ENCODE results near the gene IFNAR2. TPM values are rescaled to one million over a fixed set of nuclear protein-coding genes. Genes with fewer than 3 reads are reported as not detected.
A peak's percentile ranks its signal among the peaks of the same experiment; 100 is the strongest.

IFNAR2 gene
- total RNA-seq, 1 donor from 2014 or later = 32.4 TPM

DNA sequence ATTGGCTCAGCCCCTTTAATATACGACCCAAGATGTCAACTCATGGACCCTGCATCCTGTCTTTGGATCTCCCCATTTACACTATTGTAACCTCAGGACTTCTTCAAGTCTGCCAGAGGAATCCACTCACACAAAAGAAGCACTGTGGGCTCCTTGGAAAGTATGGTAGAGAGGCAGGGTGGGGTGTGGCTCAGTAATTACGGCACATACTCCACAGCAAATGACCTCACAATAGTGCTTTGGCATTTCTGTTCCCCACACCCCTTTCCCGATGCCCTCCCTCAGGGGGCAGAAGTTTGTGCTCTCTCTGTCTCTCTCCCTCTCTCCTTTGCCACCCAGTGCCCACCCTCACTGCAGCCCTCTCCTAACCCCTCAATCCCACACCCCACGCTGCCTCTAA, 27.8 kb upstream of the IFNAR2 start:
- no peaks in the 10 kb centered on the region for H3K27me3 ChIP-seq
- no peak overlapping the region for H3K4me3 ChIP-seq
- H3K4me1 ChIP-seq = peaks cover 45% of the 10 kb centered on the region
- H3K27ac ChIP-seq = no peak overlapping the region
- H3K9me3 ChIP-seq = no peaks in the 10 kb centered on the region
- no peak for DNase-seq
- ATAC-seq = peak; percentile 0
- intact Hi-C loops (cut with DNase I) = loop anchor here (10.0 kb wide), 1 partner anchor 233 kb away; no protein-coding TSS in a partner anchor
- TF ChIP-seq, protein P1, sequence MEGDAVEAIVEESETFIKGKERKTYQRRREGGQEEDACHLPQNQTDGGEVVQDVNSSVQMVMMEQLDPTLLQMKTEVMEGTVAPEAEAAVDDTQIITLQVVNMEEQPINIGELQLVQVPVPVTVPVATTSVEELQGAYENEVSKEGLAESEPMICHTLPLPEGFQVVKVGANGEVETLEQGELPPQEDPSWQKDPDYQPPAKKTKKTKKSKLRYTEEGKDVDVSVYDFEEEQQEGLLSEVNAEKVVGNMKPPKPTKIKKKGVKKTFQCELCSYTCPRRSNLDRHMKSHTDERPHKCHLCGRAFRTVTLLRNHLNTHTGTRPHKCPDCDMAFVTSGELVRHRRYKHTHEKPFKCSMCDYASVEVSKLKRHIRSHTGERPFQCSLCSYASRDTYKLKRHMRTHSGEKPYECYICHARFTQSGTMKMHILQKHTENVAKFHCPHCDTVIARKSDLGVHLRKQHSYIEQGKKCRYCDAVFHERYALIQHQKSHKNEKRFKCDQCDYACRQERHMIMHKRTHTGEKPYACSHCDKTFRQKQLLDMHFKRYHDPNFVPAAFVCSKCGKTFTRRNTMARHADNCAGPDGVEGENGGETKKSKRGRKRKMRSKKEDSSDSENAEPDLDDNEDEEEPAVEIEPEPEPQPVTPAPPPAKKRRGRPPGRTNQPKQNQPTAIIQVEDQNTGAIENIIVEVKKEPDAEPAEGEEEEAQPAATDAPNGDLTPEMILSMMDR (IDR thresholded peaks at IDR 0.05) = no peak
- no peaks in the 10 kb centered on the region for H3K36me3 ChIP-seq

DNA sequence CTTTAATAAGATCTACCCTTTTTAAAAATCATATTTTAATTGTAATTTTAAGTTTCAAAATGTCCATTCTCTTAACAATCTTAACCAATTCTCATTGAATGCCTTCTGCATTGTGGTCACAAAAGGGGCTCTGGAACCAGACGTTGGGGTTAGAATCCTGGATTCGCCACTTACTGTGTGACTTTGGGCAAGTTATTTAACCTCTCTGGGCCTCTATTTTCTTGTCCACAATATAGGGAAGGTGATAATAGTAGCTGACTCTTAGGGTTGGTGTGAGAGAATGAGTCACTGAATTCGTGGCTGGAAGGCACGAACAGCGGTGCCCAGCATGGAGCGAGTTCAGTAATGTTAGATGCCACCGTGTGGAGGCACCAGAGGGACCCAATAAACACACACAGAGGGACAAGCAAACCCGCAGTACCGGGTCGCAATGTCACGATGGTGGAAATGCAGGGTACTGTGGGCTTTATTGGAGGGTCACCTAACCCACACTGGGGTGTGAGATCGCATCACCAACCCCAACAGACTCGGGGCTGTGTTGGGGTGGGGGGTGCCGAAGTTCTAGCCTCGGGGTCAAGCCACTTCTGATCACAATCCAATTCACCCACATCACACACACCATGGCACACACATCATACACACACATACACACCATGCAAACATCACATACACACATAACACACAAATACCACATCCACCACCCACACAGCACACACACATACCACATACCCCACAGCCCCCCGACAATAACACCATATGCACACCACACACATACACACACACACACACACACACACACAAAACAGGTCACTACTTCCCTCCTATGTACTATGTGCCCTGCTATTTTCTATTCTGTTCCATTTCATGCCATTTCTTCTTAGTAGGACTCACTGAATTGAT, 27.0 kb upstream of the IFNAR2 start:
- ATAC-seq (no peak), DNase-seq (no peak)
- Histone ChIP-seq H3K4me1 (peaks cover 39% of the 10 kb centered on the region), H3K36me3 (no peaks in the 10 kb centered on the region), H3K9me3 (no peaks in the 10 kb centered on the region), H3K4me3 (no peak overlapping the region), H3K27ac (peak overlapping the region; percentile 65), H3K27me3 (no peaks in the 10 kb centered on the region)
- TF ChIP-seq, protein P1 (IDR thresholded peaks at IDR 0.05) = no peak
- intact Hi-C loops (cut with DNase I) = loop anchor here (10.0 kb wide), 1 partner anchor 232 kb away; no protein-coding TSS in a partner anchor

DNA sequence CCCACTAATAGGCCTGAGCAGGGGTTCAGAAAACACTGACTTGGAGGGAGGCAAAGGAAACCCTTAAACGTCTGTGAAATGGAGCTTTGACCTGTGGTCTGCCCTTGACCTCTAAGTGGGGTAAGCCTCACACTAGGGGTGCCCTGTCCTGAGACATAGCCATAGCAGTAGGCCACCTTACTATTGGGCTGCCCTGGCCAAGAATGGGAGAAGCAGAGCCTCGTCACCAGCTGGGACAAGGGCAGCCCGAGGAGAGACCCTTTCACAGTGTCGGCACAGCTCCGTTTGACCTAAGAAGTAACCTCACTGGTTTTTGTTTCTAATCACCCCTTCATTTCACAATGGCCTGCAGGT, 26.4 kb upstream of the IFNAR2 start:
- H3K4me1 ChIP-seq = peaks cover 32% of the 10 kb centered on the region
- peak overlapping the region; percentile 65 for H3K27ac ChIP-seq
- H3K36me3 ChIP-seq = no peaks in the 10 kb centered on the region
- H3K27me3 ChIP-seq = no peaks in the 10 kb centered on the region
- TF ChIP-seq, protein P1 (IDR thresholded peaks at IDR 0.05) = no peak
- no peak overlapping the region for H3K4me3 ChIP-seq
- DNase-seq (no peak), ATAC-seq (no peak)
- intact Hi-C loops (cut with DNase I) = loop anchor here (10.0 kb wide), 1 partner anchor 231 kb away; no protein-coding TSS in a partner anchor
- H3K9me3 ChIP-seq = no peaks in the 10 kb centered on the region

DNA sequence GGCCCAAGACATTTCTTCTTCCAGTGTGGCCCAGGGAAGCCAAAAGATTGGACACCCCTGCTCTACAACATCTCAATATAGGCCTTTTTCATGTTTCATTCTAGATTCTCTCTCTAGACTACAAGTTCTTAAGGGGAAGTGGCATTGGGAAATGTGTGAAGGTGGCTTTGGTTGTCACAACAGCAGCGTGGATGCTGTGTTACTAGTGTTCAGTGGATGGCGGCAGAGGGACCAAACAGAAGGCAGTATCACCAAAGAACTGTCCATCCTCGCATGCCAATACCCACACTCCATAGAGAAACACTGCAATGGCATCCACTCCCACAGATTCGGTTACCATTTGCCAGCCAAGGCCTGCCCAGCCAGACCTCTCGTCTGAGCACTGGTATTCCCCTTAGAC, 24.3 kb upstream of the IFNAR2 start:
- no peaks in the 10 kb centered on the region for H3K27me3 ChIP-seq
- intact Hi-C loops (cut with DNase I) = loop anchor here (10.0 kb wide), 1 partner anchor 229 kb away; no protein-coding TSS in a partner anchor
- no peak overlapping the region for H3K4me3 ChIP-seq
- ATAC-seq (peak; percentile 6), DNase-seq (no peak)
- peaks cover 14% of the 10 kb centered on the region for H3K4me1 ChIP-seq
- H3K9me3 ChIP-seq = no peaks in the 10 kb centered on the region
- TF ChIP-seq, protein P1 (IDR thresholded peaks at IDR 0.05) = no peak
- H3K27ac ChIP-seq = peak overlapping the region; percentile 19
- H3K36me3 ChIP-seq = no peaks in the 10 kb centered on the region

DNA sequence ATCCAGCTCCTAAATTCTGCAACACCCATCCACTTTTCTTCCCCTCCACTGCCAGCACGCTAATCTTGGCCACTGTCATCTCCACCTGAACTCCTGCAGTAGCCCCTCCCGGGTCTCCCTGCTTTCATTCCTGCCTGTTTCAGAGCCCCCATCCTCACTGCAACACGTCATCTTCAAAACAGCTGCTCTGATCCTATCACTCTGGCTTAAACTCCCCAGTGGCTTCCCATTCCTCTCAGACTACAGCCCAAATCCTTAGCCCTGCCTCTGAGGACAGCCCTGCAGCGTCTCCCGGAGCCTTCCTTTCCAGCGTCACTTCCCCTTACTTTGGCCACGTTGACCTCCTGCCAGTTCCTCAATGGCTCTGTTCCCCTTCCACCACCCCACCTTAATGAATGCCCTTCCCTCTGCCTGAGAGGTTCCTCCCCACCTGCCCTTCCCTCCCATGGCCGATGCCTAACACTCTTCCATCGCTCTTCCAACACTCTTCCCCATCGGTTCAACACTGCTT, 22.9 kb upstream of the IFNAR2 start:
- Histone ChIP-seq H3K4me1 (peaks cover 18% of the 10 kb centered on the region), H3K27ac (no peak overlapping the region), H3K27me3 (no peaks in the 10 kb centered on the region), H3K4me3 (no peak overlapping the region), H3K9me3 (no peaks in the 10 kb centered on the region), H3K36me3 (no peaks in the 10 kb centered on the region)
- TF ChIP-seq, protein P1 (IDR thresholded peaks at IDR 0.05) = no peak
- intact Hi-C loops (cut with DNase I) = loop anchor here (10.0 kb wide), 1 partner anchor 228 kb away; no protein-coding TSS in a partner anchor
- ATAC-seq (peak; percentile 50), DNase-seq (no peak)
